Breast epithelium (tissue), 4 donors: ENCODE results near the gene SLC41A3. TPM values are rescaled to one million over a fixed set of nuclear protein-coding genes. Genes with fewer than 3 reads are reported as not detected.

Source experiments
- DNase-seq, 2 donors: peaks; one replicate each; pipeline ENCODE4 v3.0.0-alpha.2; 2019; ENCODE audit warnings: low spot score in 2 of 2
- H3K27ac ChIP-seq, 2 donors: fragments of 200-600 bp; sonication (generic) in 1 of 2; one replicate each; pipeline ENCODE4 v1.5.1; 2016 to 2019; ENCODE audit warnings: mild to moderate bottlenecking in 1 of 2
- H3K27me3 ChIP-seq, 2 donors: fragments of 200-600 bp; sonication (generic) in 1 of 2; one replicate each; pipeline versions ENCODE4 v1.5.1 to v1.6.0; 2017 to 2019; ENCODE audit warnings: control low read depth in 1 of 2, mild to moderate bottlenecking in 1 of 2
- H3K36me3 ChIP-seq: fragments of 200-600 bp; one replicate; pipeline ENCODE4 v1.5.1; 2019
- H3K4me1 ChIP-seq, 2 donors: fragments of 200-600 bp; sonication (generic); one replicate each; pipeline ENCODE4 v1.5.1; 2016 to 2019; ENCODE audit warnings: control low read depth in 1 of 2
- H3K4me3 ChIP-seq, 3 donors: fragments of 200-600 bp; sonication (generic); 1 replicate in 2 of 3; 2 replicates in 1 of 3; pipeline ENCODE4 v1.5.1; 2016 to 2019; ENCODE audit warnings: mild to moderate bottlenecking in 3 of 3, moderate library complexity in 2 of 3
- H3K9me3 ChIP-seq, 2 donors: fragments of 200-600 bp; sonication (generic) in 1 of 2; one replicate each; pipeline ENCODE4 v1.5.1; 2016 to 2019; ENCODE audit warnings: control low read depth in 1 of 2
- CTCF ChIP-seq, 3 donors: fragments of 450-650 bp; IDR thresholded peaks; one replicate each; pipeline ENCODE4 v1.5.1; 2016 to 2017; ENCODE audit warnings: antibody characterized with exemption in 3 of 3, mild to moderate bottlenecking in 3 of 3, moderate library complexity in 3 of 3
- POLR2A ChIP-seq: fragments of 450-650 bp; IDR thresholded peaks from one replicate; pipeline ENCODE4 v1.6.1; 2016; ENCODE audit warnings: antibody characterized with exemption, mild to moderate bottlenecking, moderate library complexity
- POLR2AphosphoS5 ChIP-seq, 3 donors: sonication (generic); formaldehyde crosslinking; IDR thresholded peaks; one replicate each; pipeline ENCODE4 v1.6.1; 2017; ENCODE audit warnings: antibody characterized with exemption in 3 of 3
- intact Hi-C: fragments of 100-400 bp; cut with DNase I; formaldehyde crosslinking; loops from one replicate; pipeline ENCODE4 v1.15.1; 2023; ENCODE audit warnings: low total_unique reads
- total RNA-seq, 3 donors: library from RNA; depleted of rRNA; stranded (reverse); fragments of >200 nt; gene quantifications; one replicate each; pipeline ENCODE4 v1.1.0, GENCODE V29; 2016

Gene SLC41A3
- total RNA-seq, 3 donors from 2014 or later = 42.6 to 53.7 (median 50.1) TPM

DNA sequence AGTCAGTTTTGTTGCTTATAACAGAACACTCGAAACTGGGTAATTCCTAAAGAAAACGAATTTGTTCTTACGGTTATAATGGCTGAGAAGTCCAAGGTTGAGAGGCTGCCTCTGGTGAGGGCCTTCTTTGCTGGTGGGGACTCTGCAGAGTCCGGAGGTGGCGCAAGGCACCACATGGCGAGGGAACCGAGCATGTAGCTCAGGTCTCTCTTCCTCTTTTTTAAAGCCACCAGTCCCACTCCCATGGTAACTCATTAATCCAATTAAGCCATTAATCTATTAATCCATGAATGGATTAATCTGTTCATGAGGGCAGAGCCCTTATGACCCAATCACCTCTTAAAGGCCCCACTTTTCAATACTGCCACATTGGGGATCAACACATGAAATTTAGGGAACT lies 64.9 kb downstream of the SLC41A3 start:
- no peaks in the 10 kb centered on the region for H3K9me3 ChIP-seq
- TF ChIP-seq POLR2AphosphoS5 (IDR thresholded peaks at IDR 0.05) = no peak
- TF ChIP-seq CTCF (IDR thresholded peaks at IDR 0.05) = no peak
- TF ChIP-seq POLR2A = no peak

GRCh38 chr3:126018545-126018944 lies 65.4 kb downstream of the SLC41A3 start:
- DNase-seq = no peak
- Histone ChIP-seq H3K27ac (no peak overlapping the region), H3K9me3 (no peaks in the 10 kb centered on the region), H3K27me3 (no peaks in the 10 kb centered on the region), H3K36me3 (no peaks in the 10 kb centered on the region), H3K4me1 (no peaks in the 10 kb centered on the region), H3K4me3 (no peak overlapping the region)
- intact Hi-C loops = no loop called here
- TF ChIP-seq POLR2A (no peak), POLR2AphosphoS5 (IDR thresholded peaks at IDR 0.05) (no peak), CTCF (IDR thresholded peaks at IDR 0.05) (no peak)

More for the DNA sequence above, 64.9 kb downstream of the SLC41A3 start:
- Histone ChIP-seq H3K4me1 (no peaks in the 10 kb centered on the region), H3K4me3 (no peak overlapping the region), H3K36me3 (no peaks in the 10 kb centered on the region), H3K27me3 (no peaks in the 10 kb centered on the region), H3K27ac (no peak overlapping the region)
- no peak for DNase-seq
- intact Hi-C loops = no loop called here

- DNase-seq = no peak
- intact Hi-C loops = no loop called here
- no peak overlapping the region for H3K27ac ChIP-seq
- H3K9me3 ChIP-seq = no peaks in the 10 kb centered on the region
- no peaks in the 10 kb centered on the region for H3K4me1 ChIP-seq
- H3K4me3 ChIP-seq = no peak overlapping the region
- no peaks in the 10 kb centered on the region for H3K36me3 ChIP-seq
- no peaks in the 10 kb centered on the region for H3K27me3 ChIP-seq
- TF ChIP-seq CTCF (IDR thresholded peaks at IDR 0.05) (no peak), POLR2A (no peak), POLR2AphosphoS5 (IDR thresholded peaks at IDR 0.05) (no peak)
Measured at GRCh38 chr3:126017362-126017761, 66.6 kb downstream of the SLC41A3 start.

GRCh38 chr3:126016616-126017015 lies 67.3 kb downstream of the SLC41A3 start:
- H3K9me3 ChIP-seq = no peaks in the 10 kb centered on the region
- intact Hi-C loops = no loop called here
- no peak for TF ChIP-seq POLR2A
- no peak for TF ChIP-seq POLR2AphosphoS5 (IDR thresholded peaks at IDR 0.05)
- TF ChIP-seq CTCF (IDR thresholded peaks at IDR 0.05) = no peak
- no peak overlapping the region for H3K4me3 ChIP-seq
- no peaks in the 10 kb centered on the region for H3K36me3 ChIP-seq
- no peaks in the 10 kb centered on the region for H3K27me3 ChIP-seq
- H3K27ac ChIP-seq = no peak overlapping the region
- DNase-seq = no peak
- no peaks in the 10 kb centered on the region for H3K4me1 ChIP-seq

DNA sequence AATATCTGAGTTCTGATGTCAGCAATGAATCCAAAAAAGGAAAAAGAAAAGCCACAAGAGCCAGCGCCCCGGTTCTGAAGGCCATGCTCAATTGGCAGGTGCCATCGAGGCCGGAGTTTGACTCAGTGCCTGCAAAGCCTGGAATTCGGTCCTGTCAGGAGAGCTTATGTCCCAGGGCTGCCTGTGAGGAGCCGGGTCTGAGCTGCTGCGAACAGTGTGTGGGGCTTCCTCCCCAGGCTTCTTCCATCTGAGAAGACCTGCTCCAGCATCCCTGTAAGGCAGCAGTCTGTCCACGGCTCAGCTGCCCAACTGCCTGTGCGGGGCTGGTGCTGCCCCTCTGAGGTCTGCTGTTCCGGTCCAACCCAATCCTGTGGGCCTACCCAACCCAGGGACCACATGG lies 68.8 kb downstream of the SLC41A3 start:
- Histone ChIP-seq H3K27ac (no peak overlapping the region), H3K4me1 (no peaks in the 10 kb centered on the region), H3K9me3 (no peaks in the 10 kb centered on the region), H3K4me3 (no peak overlapping the region), H3K36me3 (no peaks in the 10 kb centered on the region), H3K27me3 (no peaks in the 10 kb centered on the region)
- no peak for DNase-seq
- intact Hi-C loops = no loop called here
- no peak for TF ChIP-seq POLR2AphosphoS5 (IDR thresholded peaks at IDR 0.05)
- TF ChIP-seq POLR2A = no peak
- no peak for TF ChIP-seq CTCF (IDR thresholded peaks at IDR 0.05)
